HG03432 (cell line): ENCODE data around the gene FAM221B.

Experiments
- ATAC-seq: cut with Tn5 transposase; IDR thresholded peaks from one replicate; pipeline ENCODE4 v1.9.1; 2021; ENCODE audit warnings: mild to moderate bottlenecking, moderate library complexity; ENCODE audit not compliant: unreplicated experiment

FAM221B gene

GRCh38 chr9:35792024-35792813, 36.3 kb downstream of the FAM221B start:
- ATAC-seq, result no peak

DNA sequence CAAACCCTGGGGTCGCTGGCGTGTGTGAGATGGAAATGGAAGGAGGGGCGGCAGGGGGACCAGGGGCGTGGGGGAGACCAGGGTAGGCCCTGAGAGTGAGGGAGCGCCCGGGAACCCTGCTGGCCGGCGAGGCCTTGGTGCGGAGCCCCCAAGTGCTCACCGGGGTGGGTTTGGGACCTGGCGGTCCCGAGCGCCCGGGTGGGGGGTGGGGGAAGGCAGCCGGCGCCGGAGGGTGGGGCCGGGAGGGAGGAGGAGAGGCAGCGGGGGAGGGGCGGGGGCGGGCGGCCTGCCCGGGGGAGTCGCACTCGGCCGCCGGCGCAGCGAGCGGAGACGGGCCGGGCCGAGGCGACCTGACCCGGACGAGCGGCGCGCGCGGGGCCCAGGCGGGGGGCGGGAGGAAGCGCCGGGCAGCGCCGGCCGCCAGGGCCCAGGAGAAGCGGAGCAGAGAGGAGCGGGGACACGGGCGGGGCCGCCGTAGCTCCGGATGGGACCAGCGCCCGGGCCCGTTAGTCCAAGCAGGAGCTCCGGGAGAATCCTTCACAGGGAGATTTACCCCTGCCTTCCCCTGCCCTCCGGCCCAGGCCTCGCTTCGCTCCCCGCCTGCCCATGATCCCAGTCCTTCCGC, 37.1 kb downstream of the FAM221B start, which contains the start of gene NPR2:
Gene NPR2, plus strand, starts transcription at position 295 of the 625 bp plus-strand sequence. CDS start 818 bp downstream, outside the sequence.
- ATAC-seq, result no peak

GRCh38 chr9:35790385-35791296, 37.9 kb downstream of the FAM221B start:
- ATAC-seq, result peak; percentile 61

DNA sequence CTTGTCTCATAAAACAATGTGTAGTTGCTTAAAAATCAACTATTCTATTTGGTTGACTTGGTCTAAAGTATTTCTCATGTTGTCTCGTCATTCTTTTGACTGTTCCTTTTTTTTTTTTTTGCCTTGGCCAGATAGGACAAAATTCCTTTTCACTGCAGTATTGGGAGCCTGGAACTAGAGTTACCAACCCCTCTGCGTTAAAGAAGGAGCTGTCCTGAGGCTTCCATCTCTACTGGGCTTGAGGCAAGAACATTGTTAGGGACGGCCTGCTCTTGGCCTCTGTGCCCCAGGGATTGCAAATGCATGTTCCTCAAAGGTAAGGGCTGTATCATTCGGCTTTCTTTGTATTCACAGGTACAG, 38.5 kb downstream of the FAM221B start:
- no peak for ATAC-seq

DNA sequence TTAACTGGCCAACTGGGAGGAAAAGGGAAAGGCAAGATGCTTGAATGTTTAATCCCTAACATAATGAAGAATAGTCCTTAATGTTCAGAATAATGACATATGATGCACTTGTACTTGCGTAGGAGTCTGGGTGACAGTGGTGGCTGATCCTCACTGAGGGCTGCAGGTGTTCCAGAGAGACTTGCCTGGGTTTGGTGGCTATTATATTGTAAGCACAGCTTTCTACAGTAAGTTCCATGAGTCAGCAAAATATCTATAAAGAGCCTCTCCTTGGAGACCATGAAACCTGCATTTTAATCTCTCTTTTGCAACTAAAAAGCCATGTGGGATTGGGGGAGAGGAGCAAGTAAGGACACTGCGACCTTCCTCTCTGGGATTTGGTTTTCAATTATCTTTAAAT, 39.0 kb downstream of the FAM221B start:
- ATAC-seq, result no peak

- no peak for ATAC-seq
These were observed 45.1 kb downstream of the FAM221B start for GRCh38 chr9:35783418-35783817.

DNA sequence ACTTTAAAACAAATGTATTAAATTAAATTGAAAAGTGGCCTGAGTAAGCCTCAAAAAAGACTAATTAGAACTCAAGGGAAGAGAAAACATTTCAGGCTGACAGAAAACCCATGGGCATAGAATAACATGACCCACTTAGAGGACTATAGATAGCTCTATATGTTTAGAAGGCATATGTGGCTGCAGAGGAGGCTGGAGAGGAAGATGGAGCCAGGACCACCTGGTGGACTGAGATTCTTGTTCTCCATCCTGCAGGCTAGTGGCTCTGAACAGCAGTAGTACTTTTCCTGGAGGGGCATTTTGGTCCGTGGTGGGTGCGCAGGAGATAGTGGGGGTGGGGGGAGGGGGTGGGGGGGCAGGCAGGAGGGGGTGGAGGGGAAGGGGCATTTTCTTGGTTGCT, 47.5 kb downstream of the FAM221B start:
- no peak for ATAC-seq

- ATAC-seq, result no peak
These were observed 50.0 kb downstream of the FAM221B start for GRCh38 chr9:35778496-35778895.

- no peak for ATAC-seq
These were observed 52.5 kb downstream of the FAM221B start for GRCh38 chr9:35776018-35776417.

- no peak for ATAC-seq
These were observed 53.5 kb downstream of the FAM221B start for GRCh38 chr9:35774907-35775635.

DNA sequence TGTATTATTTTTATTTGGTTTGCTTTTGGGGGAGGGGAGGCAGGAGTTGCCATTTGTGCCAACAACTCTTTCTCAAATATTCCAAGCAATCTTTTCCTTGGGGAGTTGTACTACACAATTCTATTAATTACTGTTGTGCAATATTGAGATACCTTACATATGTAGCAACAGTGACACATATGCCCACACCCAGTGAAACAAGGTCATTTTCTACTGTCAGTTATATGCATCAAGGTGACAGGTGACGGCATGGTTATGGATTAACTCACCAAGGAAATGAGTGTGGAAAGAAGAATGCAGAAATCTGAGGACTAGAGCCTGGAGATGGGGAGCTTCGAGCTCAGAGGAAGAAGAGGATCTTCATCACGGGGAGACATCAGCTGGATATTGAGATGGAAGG, 56.6 kb downstream of the FAM221B start:
- ATAC-seq, result no peak

GRCh38 chr9:35771534-35771933, 57.0 kb downstream of the FAM221B start:
- no peak for ATAC-seq

DNA sequence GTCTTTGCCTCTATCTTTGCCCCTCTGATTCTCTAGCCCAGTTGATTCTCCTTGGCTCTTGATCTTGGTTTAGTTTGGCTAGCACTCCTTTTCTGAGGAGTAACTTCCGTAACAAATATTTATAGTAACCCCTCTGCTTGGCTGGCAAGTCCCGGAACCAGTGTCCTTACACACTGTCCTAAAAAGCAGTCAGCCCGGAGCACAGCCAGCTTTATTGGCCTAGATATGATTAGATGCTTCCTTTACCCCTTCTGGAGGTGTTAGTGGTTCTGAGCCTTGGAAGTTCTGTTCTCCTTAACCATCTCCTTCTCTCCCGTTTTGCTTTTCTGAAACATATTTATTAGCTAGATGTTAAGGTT, 57.5 kb downstream of the FAM221B start:
- no peak for ATAC-seq

DNA sequence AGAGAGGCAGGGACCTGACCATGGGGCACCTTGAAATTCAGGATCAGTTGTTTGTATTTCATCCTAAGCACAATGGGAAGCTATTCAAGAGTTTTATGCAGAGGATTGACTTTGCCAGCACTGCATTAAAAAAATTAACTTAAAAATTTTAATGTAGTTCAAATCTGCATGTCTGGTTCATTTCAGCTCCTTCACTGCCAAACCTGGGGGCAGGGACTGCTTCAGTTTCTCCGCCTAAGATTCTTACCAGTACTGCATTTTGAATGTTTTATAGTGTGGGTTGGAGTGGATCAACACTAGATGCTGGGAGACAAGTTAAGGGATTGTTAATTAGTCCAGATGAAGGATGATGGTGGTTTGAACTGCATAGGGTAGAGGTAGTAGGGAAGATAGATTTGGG, 58.8 kb downstream of the FAM221B start:
- no peak for ATAC-seq

DNA sequence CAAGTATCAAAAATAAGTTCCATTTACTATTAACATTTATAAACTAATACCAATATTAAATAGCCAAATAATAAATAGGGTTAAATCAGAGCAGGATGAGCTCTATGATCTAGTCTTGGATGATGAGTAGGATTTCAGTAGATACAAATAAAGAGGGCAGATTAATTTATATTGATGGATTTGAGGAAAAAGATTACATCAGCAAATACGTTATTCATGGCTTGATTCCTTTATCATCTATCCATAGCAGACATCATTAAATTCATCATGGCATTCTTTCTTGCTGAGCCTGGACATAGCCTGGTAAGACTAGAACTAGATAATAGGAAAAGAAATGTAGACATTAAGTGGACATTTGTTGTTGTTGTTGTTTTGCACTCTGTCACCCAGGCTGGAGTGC, 61.1 kb downstream of the FAM221B start:
- ATAC-seq, result no peak

DNA sequence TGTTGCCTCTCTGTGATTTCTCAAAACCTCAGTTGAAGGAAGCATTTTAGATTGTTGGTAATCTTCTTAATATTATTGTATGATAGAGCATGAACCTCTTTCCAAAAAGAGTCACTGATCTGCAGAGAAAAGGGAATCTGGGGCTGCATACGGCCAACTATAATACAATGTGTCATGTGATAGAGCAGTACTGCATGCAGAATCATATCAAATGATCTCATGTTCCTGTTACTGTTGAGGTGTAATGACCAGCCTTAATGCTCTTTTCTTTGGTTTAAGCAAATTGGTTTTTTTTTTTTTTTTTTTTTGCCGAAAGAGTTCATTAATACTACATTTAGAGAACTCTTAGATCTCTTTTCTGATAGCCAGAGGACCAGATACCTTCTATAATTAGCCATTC, 61.5 kb downstream of the FAM221B start:
- no peak for ATAC-seq
